HG03575 (cell line): ENCODE data around the gene VPS13D.
"Not testable (repeated sequence)": the region's sequence is repeated elsewhere in the genome, so short reads cannot be mapped to it uniquely, and the experiment has no call there.

Source experiments
- ATAC-seq: cut with Tn5 transposase; IDR thresholded peaks from one replicate; pipeline ENCODE4 v1.9.1; 2021; ENCODE audit not compliant: unreplicated experiment, insufficient number of reproducible peaks, low FRiP score; ENCODE audit errors: extremely low read depth

The VPS13D gene

DNA sequence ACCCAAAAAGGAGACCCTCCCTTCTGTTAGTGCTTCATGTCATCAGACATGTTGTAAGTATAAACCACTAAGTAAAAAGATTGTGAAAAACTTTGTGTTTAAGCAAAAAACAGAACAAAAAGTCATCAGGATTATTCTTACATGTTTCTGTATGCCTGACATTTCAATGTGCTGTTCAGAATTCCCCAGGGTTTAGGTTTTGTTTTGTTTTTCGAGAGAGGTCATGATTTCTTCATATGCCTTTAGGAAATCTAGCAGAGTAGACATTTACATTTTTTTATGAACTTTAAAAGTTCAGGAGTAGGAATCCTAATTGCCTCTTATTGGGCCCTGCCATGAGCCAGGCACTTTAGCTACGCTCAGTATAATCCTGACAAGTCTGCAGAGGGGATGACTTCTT lies 85.3 kb downstream of the VPS13D start:
- no peak for ATAC-seq

DNA sequence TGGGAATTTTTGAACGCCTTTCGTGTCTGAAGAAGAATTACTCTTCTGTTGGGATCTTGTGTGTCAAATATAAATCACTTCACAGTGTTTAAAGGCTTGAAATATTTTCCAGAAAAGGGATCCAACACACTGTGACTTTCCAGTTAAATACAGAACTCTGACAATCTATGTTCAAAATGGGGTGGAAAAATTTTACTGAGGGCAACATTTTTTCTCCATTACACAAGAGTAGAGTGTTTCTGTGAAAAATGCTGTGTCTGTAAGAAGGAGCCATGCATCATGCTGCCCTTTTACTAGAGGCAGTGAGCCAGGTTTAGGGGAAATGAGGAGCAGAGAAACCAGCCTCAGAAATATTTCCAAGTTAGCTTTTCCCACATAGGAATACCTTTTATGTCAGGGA lies 86.5 kb downstream of the VPS13D start:
- ATAC-seq, result no peak

DNA sequence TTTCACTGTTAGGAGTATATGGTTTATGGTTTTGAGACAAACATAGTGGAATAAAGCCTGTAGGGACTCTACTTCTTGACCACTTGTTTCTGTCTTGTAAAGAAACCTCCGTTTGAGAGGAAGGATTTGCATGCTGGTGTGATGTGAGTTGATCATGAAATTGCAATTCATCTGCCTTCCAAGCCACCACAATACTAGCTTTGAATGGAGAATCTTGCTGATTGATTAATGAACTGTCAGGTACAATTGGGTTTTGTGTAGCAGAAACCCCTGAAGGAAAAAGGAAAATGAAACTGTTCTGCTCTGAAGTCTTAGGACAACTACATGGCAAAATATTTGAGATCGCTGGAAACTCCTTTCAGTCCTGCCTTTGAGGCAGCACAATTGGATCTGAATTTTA lies 90.7 kb downstream of the VPS13D start:
- no peak for ATAC-seq

GRCh38 chr1:12324423-12324822 lies 94.6 kb downstream of the VPS13D start:
- ATAC-seq, result no peak

GRCh38 chr1:12324973-12325372 lies 95.1 kb downstream of the VPS13D start:
- not testable (repeated sequence) for ATAC-seq

- ATAC-seq, result no peak
Measured at GRCh38 chr1:12326986-12327385, 97.2 kb downstream of the VPS13D start.

- no peak for ATAC-seq
Measured at GRCh38 chr1:12327566-12327965, 97.7 kb downstream of the VPS13D start.

DNA sequence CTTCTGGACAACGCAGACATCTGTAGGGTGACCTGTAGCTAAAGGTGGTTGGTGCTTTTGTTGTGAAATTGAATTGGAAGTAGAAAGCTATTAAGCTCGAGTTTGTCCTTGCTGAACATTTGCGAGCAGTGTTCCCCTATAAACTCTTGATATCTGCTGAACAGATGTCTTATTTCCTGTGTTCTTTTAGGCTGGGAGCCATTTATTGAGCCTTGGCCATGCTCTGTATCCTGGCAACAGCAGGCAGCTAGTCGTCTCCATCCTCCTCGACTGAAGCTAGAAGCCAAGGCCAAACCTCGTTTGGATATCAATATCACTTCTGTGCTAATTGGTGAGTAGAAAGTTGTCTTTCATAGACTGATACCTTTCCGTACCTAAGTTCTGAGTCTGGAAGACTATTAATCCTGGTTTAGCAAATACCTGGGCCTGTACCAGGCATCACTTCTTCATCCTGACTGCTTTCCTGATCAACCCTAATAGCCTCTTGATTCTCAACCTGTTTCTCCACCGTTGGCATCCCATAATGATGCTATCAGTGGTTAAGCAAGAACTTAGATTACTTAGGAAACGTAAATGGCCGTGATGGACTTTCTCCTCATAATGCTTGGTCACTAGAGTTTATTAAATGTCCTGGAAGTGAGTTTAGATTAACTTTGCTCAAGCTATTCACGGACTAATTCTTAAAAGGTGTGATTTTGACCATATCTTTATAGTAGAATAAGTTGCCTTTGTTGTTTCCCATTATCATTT lies 103.4 kb downstream of the VPS13D start:
- ATAC-seq, result no peak

- ATAC-seq, result no peak
Measured at GRCh38 chr1:12335815-12336214, 106.0 kb downstream of the VPS13D start.

- ATAC-seq, result no peak
Measured at GRCh38 chr1:12336413-12336812, 106.6 kb downstream of the VPS13D start.

DNA sequence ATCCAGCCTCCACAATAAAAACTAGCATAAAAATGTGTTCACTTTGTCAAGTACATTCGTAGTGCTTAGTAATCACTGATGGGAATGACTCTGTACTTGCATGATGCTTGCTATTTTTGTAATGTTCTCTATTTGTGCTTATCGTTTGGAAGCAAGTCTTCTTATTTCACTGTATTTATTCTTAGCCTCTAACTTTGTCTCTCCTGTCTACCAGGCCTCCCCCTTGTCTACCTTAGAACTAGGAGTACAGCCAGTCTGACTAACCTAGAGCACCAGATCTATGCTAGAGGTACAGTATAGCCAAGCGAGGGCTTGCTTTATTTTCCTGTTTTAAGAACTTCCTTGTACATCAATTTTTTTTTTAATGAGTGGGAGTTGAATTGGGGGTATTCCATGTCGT lies 108.2 kb downstream of the VPS13D start:
- ATAC-seq, result no peak

GRCh38 chr1:12338823-12339222 lies 109.0 kb downstream of the VPS13D start:
- no peak for ATAC-seq

GRCh38 chr1:12339396-12339795 lies 109.6 kb downstream of the VPS13D start:
- no peak for ATAC-seq

GRCh38 chr1:12339811-12340543 lies 110.1 kb downstream of the VPS13D start:
- ATAC-seq, result no peak

DNA sequence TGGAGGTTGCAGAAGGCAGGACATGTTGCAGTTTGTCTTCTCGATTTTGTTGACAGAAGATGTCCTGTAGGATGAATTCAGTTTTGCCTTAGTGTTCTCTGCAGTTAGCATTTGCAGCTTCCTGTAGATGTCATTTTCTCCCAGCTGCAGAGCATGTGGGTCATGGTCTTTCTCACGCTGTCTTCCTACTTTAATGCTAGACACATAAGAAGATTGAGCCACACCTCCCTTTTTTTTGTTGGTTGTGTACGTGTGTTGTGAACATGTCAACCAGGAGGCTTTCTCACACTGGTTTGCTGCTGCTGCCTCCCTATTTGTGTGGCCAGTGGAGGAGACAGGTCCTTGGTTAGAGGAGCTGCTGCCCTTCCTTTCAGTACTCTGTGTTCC lies 110.7 kb downstream of the VPS13D start:
- no peak for ATAC-seq

- ATAC-seq, result no peak
Measured at GRCh38 chr1:12341667-12342066, 111.8 kb downstream of the VPS13D start.

DNA sequence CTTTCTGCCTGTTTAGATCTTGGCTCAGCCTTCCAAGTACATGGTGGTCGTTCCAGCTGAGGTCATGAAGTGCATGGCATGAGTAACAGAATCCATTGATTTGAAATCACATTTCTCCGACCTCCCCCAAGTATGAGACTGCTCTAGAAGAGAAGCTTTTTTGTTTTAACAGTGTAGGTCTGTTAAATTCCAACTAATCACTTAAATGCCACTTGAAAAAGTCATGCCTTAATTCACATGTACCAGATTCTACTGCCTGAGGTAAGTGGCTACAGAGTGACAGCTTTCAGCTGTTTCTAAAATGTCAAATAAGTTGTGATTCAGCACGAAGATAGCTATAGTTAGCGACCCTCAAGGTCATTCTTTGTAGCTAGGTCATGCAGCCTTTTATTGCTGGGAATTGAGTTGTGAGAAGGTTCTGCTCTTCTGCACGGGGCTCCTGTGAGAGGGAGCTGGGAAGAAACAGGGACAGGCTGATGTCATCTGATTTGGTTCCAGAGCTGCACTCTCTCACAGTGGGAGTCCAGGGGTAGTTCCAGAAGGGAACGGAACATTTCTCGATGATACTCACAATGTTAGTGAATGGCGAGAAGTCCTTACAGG lies 112.7 kb downstream of the VPS13D start:
- no peak for ATAC-seq

DNA sequence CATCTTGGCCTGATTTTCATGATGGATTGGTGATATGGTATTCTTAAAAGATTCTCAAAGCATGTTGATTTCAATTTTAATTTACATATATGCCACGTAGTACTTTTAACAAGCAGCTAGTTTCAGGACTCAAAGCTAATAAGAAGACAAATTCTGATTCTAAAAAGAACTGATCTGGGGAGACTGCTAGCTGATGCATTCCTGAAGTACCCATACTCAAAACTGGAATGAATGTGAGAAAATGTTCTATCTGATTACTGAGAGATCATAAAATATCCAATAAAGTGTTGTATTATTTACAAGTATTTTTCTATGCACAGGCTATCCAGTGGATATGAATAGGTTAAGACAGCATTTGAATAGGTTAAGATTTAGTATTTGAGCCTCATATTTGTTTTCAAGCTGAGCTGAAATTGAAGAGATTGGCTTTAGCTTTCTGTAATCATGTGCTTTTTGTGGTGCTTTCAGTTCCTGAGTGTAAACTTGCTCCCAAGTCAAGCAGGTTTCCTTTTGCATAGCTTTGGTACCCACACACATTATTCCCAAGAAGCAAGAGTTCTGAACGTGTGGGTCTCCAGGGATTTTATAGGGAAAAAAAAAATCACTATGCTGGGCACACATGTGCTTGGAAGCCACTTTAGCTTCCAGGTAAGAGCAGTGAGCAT lies 114.1 kb downstream of the VPS13D start:
- no peak for ATAC-seq

GRCh38 chr1:12344596-12345349 lies 114.9 kb downstream of the VPS13D start:
- ATAC-seq, result no peak
